ENCODE data around the gene TMEM217.

DNA sequence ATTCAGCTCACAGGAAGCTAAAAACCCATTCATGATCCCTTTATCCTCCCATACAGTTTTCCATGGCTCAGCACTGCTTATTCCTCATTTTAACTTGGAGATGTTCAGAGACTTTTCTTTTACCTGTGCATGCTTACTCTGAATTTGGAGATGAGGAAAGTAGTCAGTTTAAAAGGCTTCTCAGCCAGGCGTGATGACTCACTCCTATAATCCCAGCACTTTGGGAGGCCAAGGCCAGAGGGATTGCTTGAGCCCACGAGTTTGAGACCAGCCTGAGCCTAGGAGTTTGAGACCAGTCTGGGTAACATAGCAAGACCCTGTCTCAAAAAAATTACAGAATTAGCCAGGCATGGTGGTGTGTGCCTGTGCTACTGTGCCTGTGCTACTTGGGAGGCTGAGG, 30.3 kb upstream of the TMEM217 start:
- TF ChIP-seq, protein P1, sequence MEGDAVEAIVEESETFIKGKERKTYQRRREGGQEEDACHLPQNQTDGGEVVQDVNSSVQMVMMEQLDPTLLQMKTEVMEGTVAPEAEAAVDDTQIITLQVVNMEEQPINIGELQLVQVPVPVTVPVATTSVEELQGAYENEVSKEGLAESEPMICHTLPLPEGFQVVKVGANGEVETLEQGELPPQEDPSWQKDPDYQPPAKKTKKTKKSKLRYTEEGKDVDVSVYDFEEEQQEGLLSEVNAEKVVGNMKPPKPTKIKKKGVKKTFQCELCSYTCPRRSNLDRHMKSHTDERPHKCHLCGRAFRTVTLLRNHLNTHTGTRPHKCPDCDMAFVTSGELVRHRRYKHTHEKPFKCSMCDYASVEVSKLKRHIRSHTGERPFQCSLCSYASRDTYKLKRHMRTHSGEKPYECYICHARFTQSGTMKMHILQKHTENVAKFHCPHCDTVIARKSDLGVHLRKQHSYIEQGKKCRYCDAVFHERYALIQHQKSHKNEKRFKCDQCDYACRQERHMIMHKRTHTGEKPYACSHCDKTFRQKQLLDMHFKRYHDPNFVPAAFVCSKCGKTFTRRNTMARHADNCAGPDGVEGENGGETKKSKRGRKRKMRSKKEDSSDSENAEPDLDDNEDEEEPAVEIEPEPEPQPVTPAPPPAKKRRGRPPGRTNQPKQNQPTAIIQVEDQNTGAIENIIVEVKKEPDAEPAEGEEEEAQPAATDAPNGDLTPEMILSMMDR (conservative IDR thresholded peaks at IDR 0.05 in 1 of 2, IDR thresholded peaks at IDR 0.05 in 1 of 2; ENCODE audit: extremely low read depth in 1 of 2, insufficient read depth in 1 of 2, low read depth in 1 of 2, low read length in 2 of 2): no peak
- no peak for TF ChIP-seq EZH2 (IDR thresholded peaks at IDR 0.05; ENCODE audit: borderline replicate concordance, low read length)

All from mammary epithelial cell (primary cell).